Thoracic aorta (tissue), 2 donors: ENCODE data around the gene SIX6. TPM values are rescaled to one million over a fixed set of nuclear protein-coding genes. Genes with fewer than 3 reads are reported as not detected.

Source experiments
- ATAC-seq: fragments of 150-250 bp; one replicate; pipeline ENCODE4 v1.8.0; 2017; ENCODE audit warnings: low read depth; ENCODE audit not compliant: insufficient number of reproducible peaks, low FRiP score
- DNase-seq: peaks from one replicate; pipeline ENCODE4 v3.0.0-alpha.2; 2020; ENCODE audit warnings: low spot score
- H3K27ac ChIP-seq, 2 donors: fragments of 200-600 bp; sonication (generic); 1 replicate in 1 of 2; 2 replicates in 1 of 2; pipeline ENCODE4 v1.5.1; 2016; ENCODE audit warnings: mild to moderate bottlenecking in 2 of 2, moderate library complexity in 2 of 2
- H3K27me3 ChIP-seq: fragments of 200-600 bp; sonication (generic); replicated peaks from 2 replicates; pipeline ENCODE4 v1.6.0; 2016; ENCODE audit warnings: mild to moderate bottlenecking; ENCODE audit not compliant: insufficient read depth
- H3K36me3 ChIP-seq: fragments of 200-600 bp; sonication (generic); one replicate; pipeline ENCODE4 v1.5.1; 2016
- H3K4me1 ChIP-seq, 2 donors: fragments of 200-600 bp; sonication (generic); 1 replicate in 1 of 2; 2 replicates in 1 of 2; pipeline versions ENCODE4 v1.5.1 to v1.6.0; 2016; ENCODE audit warnings: low read depth in 2 of 2, mild to moderate bottlenecking in 1 of 2; ENCODE audit not compliant: control insufficient read depth in 1 of 2
- H3K4me3 ChIP-seq: fragments of 200-600 bp; sonication (generic); 2 replicates; pipeline ENCODE4 v1.5.1; 2016; ENCODE audit warnings: mild to moderate bottlenecking
- H3K9me3 ChIP-seq: fragments of 200-600 bp; sonication (generic); 2 replicates; pipeline ENCODE4 v1.5.1; 2016
- total RNA-seq, 2 donors: library from RNA; depleted of rRNA; stranded (reverse); fragments of >200 nt; gene quantifications; one replicate each; pipeline versions ENCODE4 v1.1.0 to v1.2.3, GENCODE V29; 2016
- TF ChIP-seq, protein P1 (sequence below): fragments of 200-600 bp; sonication (generic); IDR thresholded peaks from one replicate; pipeline ENCODE4 v1.5.1; 2019; ENCODE audit warnings: antibody characterized with exemption

SIX6 gene
- total RNA-seq, 2 donors from 2014 or later, result not detected

DNA sequence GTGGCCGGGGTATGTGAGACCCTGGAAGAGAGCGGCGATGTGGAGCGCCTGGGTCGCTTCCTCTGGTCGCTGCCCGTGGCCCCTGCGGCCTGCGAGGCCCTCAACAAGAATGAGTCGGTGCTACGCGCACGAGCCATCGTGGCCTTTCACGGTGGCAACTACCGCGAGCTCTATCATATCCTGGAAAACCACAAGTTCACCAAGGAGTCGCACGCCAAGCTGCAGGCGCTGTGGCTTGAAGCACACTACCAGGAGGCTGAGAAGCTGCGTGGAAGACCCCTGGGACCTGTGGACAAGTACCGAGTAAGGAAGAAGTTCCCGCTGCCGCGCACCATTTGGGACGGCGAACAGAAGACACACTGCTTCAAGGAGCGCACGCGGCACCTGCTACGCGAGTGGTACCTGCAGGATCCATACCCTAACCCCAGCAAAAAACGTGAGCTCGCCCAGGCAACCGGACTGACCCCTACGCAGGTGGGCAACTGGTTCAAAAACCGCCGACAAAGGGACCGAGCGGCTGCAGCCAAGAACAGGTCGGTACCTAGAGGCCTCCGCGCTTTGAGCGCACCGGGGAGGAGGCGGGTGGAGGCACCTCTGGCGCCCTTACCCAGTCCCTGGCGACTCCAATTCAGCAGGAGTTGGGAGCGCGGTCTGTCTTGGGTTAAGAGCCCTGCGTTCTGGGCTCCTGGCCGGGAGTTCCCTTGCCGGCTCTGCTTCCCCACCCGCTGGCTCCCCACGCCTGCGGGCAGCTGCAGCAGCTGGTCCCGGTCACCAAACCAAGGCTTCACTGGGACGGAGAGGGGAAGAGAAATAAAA, 700 bp downstream of the SIX6 start:
- H3K27ac ChIP-seq, result no peak overlapping the region
- peaks cover 3 to 38% of the 10 kb centered on the region in 2 donors for H3K4me1 ChIP-seq
- TF ChIP-seq, protein P1, sequence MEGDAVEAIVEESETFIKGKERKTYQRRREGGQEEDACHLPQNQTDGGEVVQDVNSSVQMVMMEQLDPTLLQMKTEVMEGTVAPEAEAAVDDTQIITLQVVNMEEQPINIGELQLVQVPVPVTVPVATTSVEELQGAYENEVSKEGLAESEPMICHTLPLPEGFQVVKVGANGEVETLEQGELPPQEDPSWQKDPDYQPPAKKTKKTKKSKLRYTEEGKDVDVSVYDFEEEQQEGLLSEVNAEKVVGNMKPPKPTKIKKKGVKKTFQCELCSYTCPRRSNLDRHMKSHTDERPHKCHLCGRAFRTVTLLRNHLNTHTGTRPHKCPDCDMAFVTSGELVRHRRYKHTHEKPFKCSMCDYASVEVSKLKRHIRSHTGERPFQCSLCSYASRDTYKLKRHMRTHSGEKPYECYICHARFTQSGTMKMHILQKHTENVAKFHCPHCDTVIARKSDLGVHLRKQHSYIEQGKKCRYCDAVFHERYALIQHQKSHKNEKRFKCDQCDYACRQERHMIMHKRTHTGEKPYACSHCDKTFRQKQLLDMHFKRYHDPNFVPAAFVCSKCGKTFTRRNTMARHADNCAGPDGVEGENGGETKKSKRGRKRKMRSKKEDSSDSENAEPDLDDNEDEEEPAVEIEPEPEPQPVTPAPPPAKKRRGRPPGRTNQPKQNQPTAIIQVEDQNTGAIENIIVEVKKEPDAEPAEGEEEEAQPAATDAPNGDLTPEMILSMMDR, result no peak
- H3K36me3 ChIP-seq, result no peaks in the 10 kb centered on the region
- ATAC-seq, result no peak
- no peaks in the 10 kb centered on the region for H3K9me3 ChIP-seq
- H3K4me3 ChIP-seq, result peak overlapping the region; percentile 7
- no peak for DNase-seq
- H3K27me3 ChIP-seq, result peaks cover 33% of the 10 kb centered on the region

DNA sequence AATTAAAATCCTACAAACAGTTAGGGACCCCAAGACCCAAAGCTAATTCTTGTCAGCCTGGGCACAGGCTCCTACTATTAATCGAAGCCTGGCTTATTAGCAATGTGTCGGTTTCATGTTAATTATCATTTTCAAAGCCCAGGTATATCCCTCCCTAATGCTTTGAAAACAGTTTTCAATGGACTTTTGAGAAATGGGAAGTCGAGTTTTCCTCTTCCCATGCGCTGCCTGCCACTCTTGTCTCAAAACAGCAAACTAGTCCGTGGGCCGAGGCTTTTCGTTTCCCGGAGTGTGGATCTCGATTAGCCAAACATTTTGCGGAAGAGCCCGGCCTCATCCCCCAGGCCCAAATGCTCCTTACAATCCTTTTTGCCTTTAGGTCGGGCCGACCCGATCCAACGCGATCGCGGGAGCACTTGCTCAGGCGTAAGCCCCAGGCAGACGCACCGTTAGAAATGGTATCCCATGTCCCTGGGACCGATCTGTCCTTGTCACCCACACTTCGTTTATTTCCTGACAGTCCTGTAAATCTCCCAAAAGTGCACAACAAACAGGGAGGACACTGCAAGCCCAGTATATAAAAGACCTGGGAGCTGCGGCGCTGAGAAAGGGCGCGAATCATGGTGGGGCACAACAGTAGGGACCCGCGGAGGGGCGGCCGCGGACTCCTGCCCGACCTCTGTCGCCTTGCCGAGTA, 1.5 kb downstream of the SIX6 start:
- Histone ChIP-seq H3K27ac (no peak overlapping the region), H3K4me3 (peak overlapping the region; percentile 22), H3K4me1 (peaks cover 5 to 46% of the 10 kb centered on the region in 2 donors), H3K9me3 (no peaks in the 10 kb centered on the region), H3K36me3 (no peaks in the 10 kb centered on the region), H3K27me3 (peaks cover 41% of the 10 kb centered on the region)
- ATAC-seq (no peak), DNase-seq (no peak)
- TF ChIP-seq, protein P1, result no peak

DNA sequence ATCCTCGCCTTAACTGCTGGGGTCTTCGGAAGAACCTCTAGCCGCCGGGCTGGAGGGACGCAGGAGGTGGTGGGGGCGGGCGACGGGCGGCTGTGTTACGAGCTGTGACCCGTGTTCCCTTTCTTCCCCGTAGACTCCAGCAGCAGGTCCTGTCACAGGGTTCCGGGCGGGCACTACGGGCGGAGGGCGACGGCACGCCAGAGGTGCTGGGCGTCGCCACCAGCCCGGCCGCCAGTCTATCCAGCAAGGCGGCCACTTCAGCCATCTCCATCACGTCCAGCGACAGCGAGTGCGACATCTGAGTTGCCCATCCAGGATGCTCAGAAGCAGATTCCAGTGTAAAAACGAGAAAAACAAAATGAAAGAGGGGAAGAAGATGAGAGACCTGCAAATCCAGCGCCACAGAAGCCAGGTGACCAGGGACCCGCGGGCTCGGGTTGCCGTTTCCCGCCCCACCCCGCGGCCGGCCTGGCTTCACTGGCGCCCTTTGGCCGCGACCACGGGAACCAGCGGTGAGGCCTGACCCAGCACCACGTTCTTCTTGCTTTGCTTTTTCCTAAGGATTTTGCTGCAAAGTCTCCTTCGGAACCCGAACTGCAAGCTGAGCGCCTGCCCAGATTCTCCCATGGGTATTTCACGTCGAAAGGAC, 2.1 kb downstream of the SIX6 start:
- H3K4me1 ChIP-seq, result peaks cover 6 to 47% of the 10 kb centered on the region in 2 donors
- H3K27ac ChIP-seq, result no peak overlapping the region
- H3K27me3 ChIP-seq, result peaks cover 44% of the 10 kb centered on the region
- no peaks in the 10 kb centered on the region for H3K9me3 ChIP-seq
- no peak for ATAC-seq
- H3K36me3 ChIP-seq, result no peaks in the 10 kb centered on the region
- DNase-seq, result no peak
- TF ChIP-seq, protein P1, result no peak
- peak overlapping the region; percentile 44 for H3K4me3 ChIP-seq

DNA sequence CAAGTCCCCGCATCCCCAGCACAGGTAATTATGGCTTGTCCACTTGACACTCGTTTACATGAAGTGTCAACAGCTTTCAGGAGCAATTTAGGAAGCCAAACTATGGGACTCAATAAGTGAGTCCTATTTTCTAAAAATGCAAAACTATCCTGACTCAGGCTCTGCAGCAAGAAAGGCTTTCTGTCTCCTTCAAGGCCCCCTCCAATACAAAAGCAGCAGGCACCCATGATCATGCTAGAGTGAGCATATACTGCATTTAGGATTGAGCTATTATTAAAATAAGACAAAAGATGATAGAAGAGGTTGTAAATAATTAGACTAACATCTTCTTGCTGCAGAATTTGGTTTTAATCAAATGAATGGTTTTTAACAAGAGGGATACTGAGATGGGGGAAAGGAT, 3.2 kb downstream of the SIX6 start:
- ATAC-seq (no peak), DNase-seq (no peak)
- Histone ChIP-seq H3K4me3 (no peak overlapping the region), H3K27me3 (peaks cover 38% of the 10 kb centered on the region), H3K27ac (no peak overlapping the region), H3K4me1 (peaks cover 6 to 43% of the 10 kb centered on the region in 2 donors), H3K9me3 (no peaks in the 10 kb centered on the region), H3K36me3 (no peaks in the 10 kb centered on the region)
- TF ChIP-seq, protein P1, result no peak
